Mucosa of descending colon (tissue), 3 donors: ENCODE data around the gene ZSCAN31. TPM values are rescaled to one million over a fixed set of nuclear protein-coding genes. Genes with fewer than 3 reads are reported as not detected.
"Not testable (repeated sequence)": the region's sequence is repeated elsewhere in the genome, so short reads cannot be mapped to it uniquely, and the experiment has no call there.

ENCODE experiments used
- ATAC-seq: fragments of 200-7000 bp; cut with Tn5 transposase; one replicate; pipeline ENCODE4 v1.9.1; 2020; ENCODE audit warnings: mild to moderate bottlenecking, moderate library complexity
- DNase-seq, 3 donors: peaks; one replicate each; pipeline ENCODE4 v3.0.0-alpha.2; 2020
- H3K36me3 ChIP-seq: fragments of 200-600 bp; one replicate; pipeline ENCODE4 v1.8.0; 2021; ENCODE audit warnings: low read depth, mild to moderate bottlenecking
- H3K4me1 ChIP-seq: fragments of 200-600 bp; one replicate; pipeline ENCODE4 v1.8.0; 2021; ENCODE audit warnings: low read depth, mild to moderate bottlenecking
- H3K4me3 ChIP-seq: fragments of 200-600 bp; one replicate; pipeline ENCODE4 v1.8.0; 2021; ENCODE audit warnings: mild to moderate bottlenecking
- H3K9me3 ChIP-seq: fragments of 200-600 bp; one replicate; pipeline ENCODE4 v1.8.0; 2021; ENCODE audit warnings: mild to moderate bottlenecking
- intact Hi-C, 2 donors: fragments of 100-400 bp; cut with DNase I in 1 of 2; cut with micrococcal nuclease in 1 of 2; formaldehyde crosslinking; loops; one replicate each; pipeline versions ENCODE4 v1.11.0 to v1.11.1; 2022; cut with DNase I, micrococcal nuclease
- total RNA-seq, 3 donors: library from RNA; stranded (reverse); fragmentation: NEBNext Ultra II Directional in 2 of 3; extraction: Animal tissue kit (Norgen Biotek cat#: 25700) in 2 of 3; gene quantifications; one replicate each; pipeline versions ENCODE4 v1.2.1 to v1.2.4, GENCODE V29; 2021 to 2023
- TF ChIP-seq, protein P1 (sequence below): fragments of 200-600 bp; IDR thresholded peaks from one replicate; pipeline ENCODE4 v1.8.0; 2022; ENCODE audit warnings: antibody characterized with exemption, mild to moderate bottlenecking
- donor health status: DM: no; HTN: no; CAD: no; lungs with moderate emphysema.
- donor health status: DM: no; HTN: no; CAD: no.
- donor health status: DM: no; HTN: yes; CAD: no.

ZSCAN31 gene
- total RNA-seq, 3 donors from 2014 or later, result 6.3 to 20.5 (median 8.7) TPM

DNA sequence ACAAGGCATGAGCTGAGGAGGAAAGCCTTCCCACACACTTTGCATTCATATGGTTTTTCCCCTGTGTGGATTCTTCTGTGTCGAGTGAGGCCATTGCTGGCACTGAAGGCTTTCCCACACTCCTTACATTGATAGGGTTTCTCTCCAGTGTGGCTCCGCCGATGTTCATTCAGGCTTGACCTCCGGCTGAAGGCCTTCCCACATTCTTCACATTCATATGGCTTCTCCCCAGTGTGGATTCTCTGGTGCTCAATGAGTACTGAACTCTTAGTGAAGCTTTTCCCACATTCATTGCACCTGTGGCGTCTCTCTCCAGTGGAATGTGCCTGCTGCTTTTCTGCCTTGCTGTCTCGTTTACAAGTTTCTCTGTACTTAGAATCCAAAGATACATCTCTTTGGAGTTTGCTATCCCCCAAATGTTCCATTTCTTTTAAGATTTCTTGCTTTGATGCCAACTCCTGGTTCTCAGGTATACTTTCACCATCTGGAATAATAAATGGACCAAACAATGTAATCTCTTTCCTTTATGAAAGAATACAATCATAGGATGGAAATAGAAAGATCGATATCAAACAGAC is 9.5 kb downstream of the ZSCAN31 start:
- DNase-seq, result no peak
- Histone ChIP-seq H3K9me3 (peaks cover 40% of the 10 kb centered on the region), H3K36me3 (peaks cover 11% of the 10 kb centered on the region), H3K4me1 (no peaks in the 10 kb centered on the region), H3K4me3 (no peak overlapping the region)
- ATAC-seq, result no peak
- TF ChIP-seq, protein P1, sequence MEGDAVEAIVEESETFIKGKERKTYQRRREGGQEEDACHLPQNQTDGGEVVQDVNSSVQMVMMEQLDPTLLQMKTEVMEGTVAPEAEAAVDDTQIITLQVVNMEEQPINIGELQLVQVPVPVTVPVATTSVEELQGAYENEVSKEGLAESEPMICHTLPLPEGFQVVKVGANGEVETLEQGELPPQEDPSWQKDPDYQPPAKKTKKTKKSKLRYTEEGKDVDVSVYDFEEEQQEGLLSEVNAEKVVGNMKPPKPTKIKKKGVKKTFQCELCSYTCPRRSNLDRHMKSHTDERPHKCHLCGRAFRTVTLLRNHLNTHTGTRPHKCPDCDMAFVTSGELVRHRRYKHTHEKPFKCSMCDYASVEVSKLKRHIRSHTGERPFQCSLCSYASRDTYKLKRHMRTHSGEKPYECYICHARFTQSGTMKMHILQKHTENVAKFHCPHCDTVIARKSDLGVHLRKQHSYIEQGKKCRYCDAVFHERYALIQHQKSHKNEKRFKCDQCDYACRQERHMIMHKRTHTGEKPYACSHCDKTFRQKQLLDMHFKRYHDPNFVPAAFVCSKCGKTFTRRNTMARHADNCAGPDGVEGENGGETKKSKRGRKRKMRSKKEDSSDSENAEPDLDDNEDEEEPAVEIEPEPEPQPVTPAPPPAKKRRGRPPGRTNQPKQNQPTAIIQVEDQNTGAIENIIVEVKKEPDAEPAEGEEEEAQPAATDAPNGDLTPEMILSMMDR, result no peak
- intact Hi-C loops, result no loop called here

DNA sequence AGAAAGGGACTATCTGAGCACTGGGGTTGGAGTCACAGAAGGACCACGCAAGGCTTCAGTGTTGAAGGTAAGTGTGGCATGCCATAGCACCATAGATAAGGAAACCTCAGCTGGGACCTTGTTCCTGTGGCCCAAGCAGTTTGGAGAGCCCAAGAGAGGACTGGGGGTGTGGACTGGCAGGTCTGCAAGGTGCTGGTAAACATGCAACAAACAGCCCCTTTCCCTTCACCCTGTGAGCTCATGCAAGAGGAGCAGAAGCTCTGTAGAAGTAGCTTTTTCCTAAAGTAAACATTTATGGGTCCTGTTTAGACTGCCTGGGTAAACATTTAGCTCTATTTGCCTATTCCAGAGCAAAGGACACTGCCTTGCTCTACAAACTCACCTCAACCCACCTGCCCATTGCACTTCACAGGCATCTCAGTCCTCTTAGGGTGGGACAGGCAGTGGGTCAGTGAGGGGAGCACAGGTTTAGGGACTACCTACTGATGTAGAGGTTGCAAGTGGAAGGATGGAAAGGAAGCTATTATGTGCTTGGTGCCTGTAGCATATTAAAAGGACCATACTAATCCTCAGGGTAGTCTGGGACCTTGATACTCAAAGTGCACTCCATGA is 12.0 kb downstream of the ZSCAN31 start:
- Histone ChIP-seq H3K36me3 (peaks cover 11% of the 10 kb centered on the region), H3K9me3 (peaks cover 40% of the 10 kb centered on the region), H3K4me3 (no peak overlapping the region), H3K4me1 (no peaks in the 10 kb centered on the region)
- TF ChIP-seq, protein P1, result no peak
- intact Hi-C loops, result no loop called here
- no peak for ATAC-seq
- no peak for DNase-seq

DNA sequence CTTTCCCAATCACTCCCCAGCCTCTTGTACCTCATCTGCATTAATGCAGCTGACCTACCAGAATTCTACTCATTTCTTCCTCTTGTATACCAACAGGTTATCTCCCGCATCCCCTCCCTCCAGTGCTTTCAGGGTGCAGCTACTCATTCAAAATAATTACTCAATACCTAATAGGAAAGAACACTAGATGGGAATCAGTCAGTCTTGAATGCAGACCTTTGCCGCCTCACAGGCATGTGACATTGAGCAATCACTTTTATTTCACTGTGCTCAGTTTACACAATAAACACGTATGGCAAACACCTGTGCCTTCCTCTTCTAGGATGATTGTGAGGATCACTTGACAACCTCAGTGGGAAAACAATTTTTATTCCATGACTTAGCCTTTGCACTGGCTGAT is 13.3 kb downstream of the ZSCAN31 start:
- no peak for DNase-seq
- no peaks in the 10 kb centered on the region for H3K4me1 ChIP-seq
- peak; percentile 19 for ATAC-seq
- intact Hi-C loops, result no loop called here
- peaks cover 11% of the 10 kb centered on the region for H3K36me3 ChIP-seq
- H3K4me3 ChIP-seq, result no peak overlapping the region
- H3K9me3 ChIP-seq, result peaks cover 30% of the 10 kb centered on the region
- TF ChIP-seq, protein P1, result no peak

DNA sequence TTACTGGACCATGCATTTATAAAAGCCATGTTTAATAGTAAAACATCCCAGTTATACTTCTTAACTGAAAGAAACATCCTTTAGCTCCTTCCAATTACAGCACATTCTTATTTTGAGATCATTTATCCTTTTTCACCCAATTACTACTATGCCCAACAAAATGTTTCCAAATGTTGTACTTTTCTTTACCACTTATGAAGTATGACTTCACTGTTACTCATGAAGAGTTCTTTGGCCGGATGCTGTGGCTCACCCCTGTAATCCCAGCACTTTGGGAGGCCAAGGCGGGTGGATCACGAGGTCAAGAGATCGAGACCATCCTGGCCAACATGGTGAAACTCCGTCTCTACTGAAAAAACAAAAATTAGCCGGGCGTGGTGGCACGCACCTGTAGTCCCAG is 18.1 kb downstream of the ZSCAN31 start:
- H3K4me1 ChIP-seq, H3K36me3 ChIP-seq, DNase-seq, ATAC-seq, intact Hi-C loops, H3K9me3 ChIP-seq, H3K4me3 ChIP-seq: not testable (repeated sequence)

DNA sequence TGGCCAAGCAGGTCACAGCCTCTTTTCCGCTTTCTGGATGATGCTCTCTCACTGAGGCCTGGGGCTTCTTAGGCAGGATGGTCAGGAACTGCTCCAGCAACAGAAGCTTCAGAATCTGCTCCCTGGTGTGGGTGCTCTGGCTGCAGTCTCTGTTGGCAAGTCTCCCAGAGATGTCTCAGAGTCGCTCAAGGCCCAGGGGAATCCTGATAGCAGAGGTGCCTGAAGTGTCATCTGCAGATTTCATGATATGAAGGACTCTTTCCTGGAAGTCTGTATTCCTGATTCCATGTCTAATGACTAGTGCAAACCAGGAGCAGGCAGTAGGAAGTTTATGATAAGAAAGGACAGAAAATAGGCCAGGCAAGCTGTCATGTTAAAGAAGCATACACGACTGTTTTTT is 20.3 kb downstream of the ZSCAN31 start:
- TF ChIP-seq, protein P1, result no peak
- Histone ChIP-seq H3K4me1 (no peaks in the 10 kb centered on the region), H3K9me3 (peaks cover 3% of the 10 kb centered on the region), H3K4me3 (no peak overlapping the region), H3K36me3 (no peaks in the 10 kb centered on the region)
- intact Hi-C loops, result no loop called here
- no peak for ATAC-seq
- no peak for DNase-seq

DNA sequence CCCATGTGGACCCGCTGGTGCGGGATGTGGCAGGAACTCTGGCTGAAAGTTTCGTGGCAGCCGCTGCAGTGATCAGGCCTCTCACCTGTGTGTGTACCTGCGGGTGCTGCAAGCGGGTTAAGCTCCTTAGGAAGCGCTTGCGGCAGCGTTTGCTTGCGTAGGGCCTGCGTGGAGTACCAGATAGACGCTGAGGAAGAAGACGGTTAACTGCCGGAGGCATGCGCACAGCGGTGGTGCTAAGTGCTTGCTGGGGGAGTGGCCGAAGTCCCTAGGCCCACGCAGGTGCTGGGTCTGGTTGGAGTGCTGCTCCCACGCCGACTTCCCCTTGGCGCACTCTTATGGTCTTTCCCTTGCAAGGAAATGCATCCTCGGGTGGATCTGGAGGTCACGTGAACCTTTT is 23.0 kb downstream of the ZSCAN31 start:
- Histone ChIP-seq H3K9me3 (peaks cover 3% of the 10 kb centered on the region), H3K4me3 (no peak overlapping the region), H3K36me3 (no peaks in the 10 kb centered on the region), H3K4me1 (no peaks in the 10 kb centered on the region)
- TF ChIP-seq, protein P1, result no peak
- intact Hi-C loops, result no loop called here
- DNase-seq (no peak), ATAC-seq (no peak)
